K562 (cell line): Measurements from ENCODE around the gene OCIAD1. TPM values are rescaled to one million over a fixed set of nuclear protein-coding genes. Genes with fewer than 3 reads are reported as not detected.

Experiments
- ATAC-seq: fragments of 200-7000 bp; cut with Tn5 transposase; 3 replicates; pipeline ENCODE4 v1.9.1; 2020; ENCODE audit warnings: moderate library complexity
- BruUV-seq: library from RNA; stranded (reverse); fragments of 400-500 nt; replicated peaks from 2 replicates; lab custom pipeline; 2021; lab: Mats Ljungman, UMichigan
- CTCF ChIA-PET: fragments of 300-600 bp; formaldehyde crosslinking; extraction: SDS; loops from one replicate; lab custom pipeline; 2021; ENCODE audit warnings: low intra/inter-chr PET ratio; lab: Yijun Ruan, JAX
- POLR2A ChIA-PET: fragments of 300-600, 350-650 bp; sonication (Branson Sonifier 250); formaldehyde crosslinking; extraction: SDS; loops from one replicate; lab custom pipeline; 2021; ENCODE audit warnings: antibody characterized with exemption, inconsistent platforms; lab: Yijun Ruan, JAX
- DNase-seq, 4 experiments: peaks; one replicate each; pipeline versions ENCODE4 v3.0.0 to v3.0.0-alpha.2; 2011 to 2018; ENCODE audit warnings: low spot score in 3 of 4, mixed read lengths in 3 of 4; ENCODE audit errors: extremely low read depth in 1 of 4
- FAIRE-seq: peaks from 2 replicates; lab custom pipeline; 2011; peaks lifted over from hg19 to GRCh38; lab: Jason Lieb, UNC
- H2AFZ ChIP-seq: 2 replicates; pipeline ENCODE4 v1.6.0; 2011; ENCODE audit warnings: low read depth, low read length, control low read depth, inconsistent platforms
- H3K27ac ChIP-seq: fragments of 200-600 bp; 3 replicates; pipeline ENCODE4 v1.8.0; 2011; ENCODE audit warnings: low read depth, mild to moderate bottlenecking, control low read depth, inconsistent platforms, low read length, moderate library complexity, mixed read lengths; ENCODE audit errors: extremely low read depth
- H3K27me3 ChIP-seq, 2 experiments: fragments of 300-600 bp in 1 of 2; 2 replicates in 1 of 2; 3 replicates in 1 of 2; pipeline versions ENCODE4 v1.6.0 to v1.8.0; 2011; ENCODE audit warnings: inconsistent platforms in 2 of 2, low read length in 2 of 2, mild to moderate bottlenecking in 1 of 2, mixed read lengths in 1 of 2, moderate library complexity in 1 of 2; ENCODE audit not compliant: control insufficient read depth in 2 of 2, insufficient read depth in 2 of 2
- H3K36me3 ChIP-seq: fragments of 300-600 bp; 3 replicates; pipeline ENCODE4 v1.8.0; 2011; ENCODE audit warnings: mild to moderate bottlenecking, low read length, inconsistent platforms; ENCODE audit not compliant: control insufficient read depth, insufficient read depth
- H3K4me1 ChIP-seq, 2 experiments: fragments of 200-600 bp in 1 of 2; replicated peaks in 1 of 2; 2 replicates in 1 of 2; 3 replicates in 1 of 2; pipeline versions ENCODE4 v1.5.1 to v1.8.0; 2011; ENCODE audit warnings: inconsistent platforms in 2 of 2, low read length in 2 of 2, mild to moderate bottlenecking in 1 of 2, mixed read lengths in 1 of 2, moderate library complexity in 1 of 2; ENCODE audit not compliant: control insufficient read depth in 2 of 2, insufficient read depth in 2 of 2
- H3K4me2 ChIP-seq: 2 replicates; pipeline ENCODE4 v1.6.1; 2011; ENCODE audit warnings: low read length, control low read depth, inconsistent platforms, mixed read lengths; ENCODE audit not compliant: insufficient read depth
- H3K4me3 ChIP-seq: fragments of 200-600 bp; sonication (generic), shearing (Covaris generic); 2 replicates; pipeline ENCODE4 v1.5.1; 2016; ENCODE audit warnings: control low read depth, inconsistent platforms
- H3K79me2 ChIP-seq: fragments of 200-600 bp; 3 replicates; pipeline ENCODE4 v1.8.0; 2011; ENCODE audit warnings: low read length, inconsistent platforms; ENCODE audit not compliant: control insufficient read depth, insufficient read depth
- H3K9ac ChIP-seq, 2 experiments: 2 replicates each; pipeline versions ENCODE4 v1.6.0 to v1.6.1; 2011; ENCODE audit warnings: low read depth in 2 of 2, low read length in 2 of 2, control low read depth in 1 of 2, inconsistent platforms in 1 of 2, mild to moderate bottlenecking in 1 of 2, mixed read lengths in 1 of 2; ENCODE audit not compliant: insufficient read depth in 1 of 2
- H3K9me1 ChIP-seq: one replicate; pipeline ENCODE4 v1.6.0; 2011; ENCODE audit warnings: inconsistent platforms, mild to moderate bottlenecking, low read length, moderate library complexity; ENCODE audit not compliant: control insufficient read depth, insufficient read depth
- H3K9me3 ChIP-seq: replicated peaks from 2 replicates; pipeline ENCODE4 v1.5.1; 2011; ENCODE audit warnings: low read depth, low read length, inconsistent platforms; ENCODE audit not compliant: control insufficient read depth, insufficient read depth
- H4K20me1 ChIP-seq: replicated peaks from 2 replicates; pipeline ENCODE4 v1.6.1; 2011; ENCODE audit warnings: low read length, inconsistent platforms, mixed read lengths; ENCODE audit not compliant: control insufficient read depth, insufficient read depth
- ARID2 ChIP-seq: fragments of 450-650 bp; IDR thresholded peaks from 2 replicates; pipeline ENCODE4 v1.6.1; 2017; ENCODE audit warnings: antibody characterized with exemption, mild to moderate bottlenecking
- CBFB ChIP-seq: sonication (generic); formaldehyde crosslinking; IDR thresholded peaks from 2 replicates; pipeline ENCODE4 v1.4.0; 2020; ENCODE audit warnings: mild to moderate bottlenecking, missing genetic modification reagents
- CHD4 ChIP-seq: fragments of 200-600 bp; sonication (generic); IDR thresholded peaks from 3 replicates; pipeline ENCODE4 v1.6.1; 2012; ENCODE audit warnings: low read depth, mild to moderate bottlenecking, mixed read lengths, low read length, inconsistent platforms; ENCODE audit not compliant: insufficient read depth, insufficient replicate concordance, poor library complexity, severe bottlenecking
- KLF16 ChIP-seq: IDR thresholded peaks from 2 replicates; pipeline ENCODE4 v1.6.1; 2016; ENCODE audit warnings: antibody characterized with exemption
- MEIS2 ChIP-seq: fragments of 450-650 bp; IDR thresholded peaks from 2 replicates; pipeline ENCODE4 v1.6.1; 2014; ENCODE audit warnings: mild to moderate bottlenecking; ENCODE audit not compliant: partially characterized antibody
- TRIM24 ChIP-seq, 2 experiments: fragments of 450-650 bp; IDR thresholded peaks; 2 replicates each; pipeline ENCODE4 v1.6.1; 2016
- ZNF232 ChIP-seq: sonication (generic); formaldehyde crosslinking; IDR thresholded peaks from 2 replicates; pipeline ENCODE4 v1.8.0; 2022; ENCODE audit warnings: mild to moderate bottlenecking, missing genetic modification reagents
- WGBS: fragments of 100-300 bp; shearing (Covaris generic); methylation state at CpG from one replicate; pipeline ENCODE4 v1.1.6; 2016; ENCODE audit warnings: low coverage, mixed read lengths; ENCODE audit not compliant: insufficient coverage; ENCODE audit errors: missing lambda C conversion rate; 5-methylcytosine and 5-hydroxymethylcytosine counted together
- in situ Hi-C: fragments of 300-500 bp; cut with MboI; formaldehyde crosslinking; loops from 4 replicates; pipeline ENCODE4 v1.15.0; 2018; ENCODE audit warnings: inconsistent platforms, mixed read lengths
- intact Hi-C: fragments of 100-400 bp; cut with micrococcal nuclease; formaldehyde crosslinking; loops from 2 replicates; pipeline ENCODE4 v1.14.2; 2022
- polyA plus RNA-seq, 8 experiments: library from polyadenylated mRNA; depleted of rRNA in 4 of 8; stranded (reverse) in 5 of 8; unstranded in 3 of 8; fragments of >200 nt; fragmentation: Nextera tagmentation in 2 of 8; fragmentation: Illumina TruSeq in 1 of 8; extraction: Ambion mirVana in 2 of 8; extraction: Trizol in 1 of 8; gene quantifications; 2 replicates each; pipeline versions ENCODE4 v1.2.1 to v1.2.3, GENCODE V29; 2011 to 2014; ENCODE audit warnings: inconsistent platforms in 1 of 8, missing spikeins in 1 of 8
- total RNA-seq, 7 experiments: library from RNA; depleted of rRNA in 6 of 7; stranded (reverse); fragments of >200 nt in 6 of 7; fragmentation: Illumina TruSeq in 2 of 7; extraction: Trizol in 2 of 7; gene quantifications; 2 replicates each; pipeline versions ENCODE4 v1.2.1 to v1.2.3, GENCODE V29; 2011 to 2021; ENCODE audit warnings: low replicate concordance in 1 of 7
- TF ChIP-seq, protein P1 (sequence below): fragments of 450-650 bp; formaldehyde crosslinking; IDR thresholded peaks from 2 replicates; pipeline ENCODE4 v1.4.0; 2022; ENCODE audit warnings: missing genetic modification characterization
- TF ChIP-seq, protein P2 (sequence below): fragments of 450-650 bp; IDR thresholded peaks from 2 replicates; pipeline ENCODE4 v1.6.1; 2018; ENCODE audit not compliant: partially characterized antibody

Gene OCIAD1
- total and polyA plus RNA-seq, 9 of the 15 experiments (the other 6 are each of a cell fraction or from before 2014, with no cell fraction given), result 99.0 to 358 (median 196) TPM

DNA sequence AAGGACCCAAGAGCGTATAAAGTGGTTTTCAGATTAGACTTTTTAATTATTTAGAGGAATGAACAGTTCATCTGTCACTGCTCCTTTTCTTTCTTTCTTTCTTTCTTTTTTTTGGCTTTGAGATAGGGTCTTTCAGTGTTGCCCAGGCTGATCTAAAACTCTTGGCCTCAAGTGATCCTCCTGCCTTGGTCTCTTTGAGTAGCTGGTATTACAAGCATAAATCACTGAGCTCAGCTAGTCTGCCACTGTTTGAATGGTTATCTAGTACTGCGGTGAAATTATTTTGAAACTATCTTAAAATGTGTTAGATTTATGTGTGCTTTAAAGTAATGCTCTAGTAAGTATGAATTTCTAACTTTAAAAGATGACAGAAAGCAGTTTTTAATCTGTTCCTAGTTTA lies 44.3 kb upstream of the OCIAD1 start:
- H3K9me3 ChIP-seq, result no peaks in the 10 kb centered on the region
- in situ Hi-C loops, result no loop called here
- H3K79me2 ChIP-seq, result no peaks in the 10 kb centered on the region
- ChIA-PET CTCF (no interaction called here), POLR2A (no interaction called here)
- H3K27ac ChIP-seq, result no peak overlapping the region
- H3K9me1 ChIP-seq, result no peaks in the 10 kb centered on the region
- no peak for FAIRE-seq
- ATAC-seq, result no peak
- BruUV-seq, result no TSS peak
- H4K20me1 ChIP-seq, result no peaks in the 10 kb centered on the region
- no peaks in the 10 kb centered on the region for H3K36me3 ChIP-seq
- DNase-seq, result no peak
- H3K4me2 ChIP-seq, result no peak overlapping the region
- intact Hi-C loops, result no loop called here
- H3K27me3 ChIP-seq, result no peaks in the 10 kb centered on the region
- no peak overlapping the region for H3K9ac ChIP-seq
- no peak overlapping the region for H2AFZ ChIP-seq
- no peak overlapping the region for H3K4me3 ChIP-seq
- TF ChIP-seq CHD4 (no peak), ZNF232 (CRISPR knock-in tag) (no peak), TRIM24 (IDR thresholded peaks at IDR 0.05) (no peak), KLF16 (no peak), CBFB (no peak), MEIS2 (peak; percentile 9), ARID2 (no peak)
- TF ChIP-seq, protein P1, sequence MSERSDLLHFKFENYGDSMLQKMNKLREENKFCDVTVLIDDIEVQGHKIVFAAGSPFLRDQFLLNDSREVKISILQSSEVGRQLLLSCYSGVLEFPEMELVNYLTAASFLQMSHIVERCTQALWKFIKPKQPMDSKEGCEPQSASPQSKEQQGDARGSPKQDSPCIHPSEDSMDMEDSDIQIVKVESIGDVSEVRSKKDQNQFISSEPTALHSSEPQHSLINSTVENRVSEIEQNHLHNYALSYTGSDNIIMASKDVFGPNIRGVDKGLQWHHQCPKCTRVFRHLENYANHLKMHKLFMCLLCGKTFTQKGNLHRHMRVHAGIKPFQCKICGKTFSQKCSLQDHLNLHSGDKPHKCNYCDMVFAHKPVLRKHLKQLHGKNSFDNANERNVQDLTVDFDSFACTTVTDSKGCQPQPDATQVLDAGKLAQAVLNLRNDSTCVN (CRISPR knock-in tag), result no peak
- TF ChIP-seq, protein P2, sequence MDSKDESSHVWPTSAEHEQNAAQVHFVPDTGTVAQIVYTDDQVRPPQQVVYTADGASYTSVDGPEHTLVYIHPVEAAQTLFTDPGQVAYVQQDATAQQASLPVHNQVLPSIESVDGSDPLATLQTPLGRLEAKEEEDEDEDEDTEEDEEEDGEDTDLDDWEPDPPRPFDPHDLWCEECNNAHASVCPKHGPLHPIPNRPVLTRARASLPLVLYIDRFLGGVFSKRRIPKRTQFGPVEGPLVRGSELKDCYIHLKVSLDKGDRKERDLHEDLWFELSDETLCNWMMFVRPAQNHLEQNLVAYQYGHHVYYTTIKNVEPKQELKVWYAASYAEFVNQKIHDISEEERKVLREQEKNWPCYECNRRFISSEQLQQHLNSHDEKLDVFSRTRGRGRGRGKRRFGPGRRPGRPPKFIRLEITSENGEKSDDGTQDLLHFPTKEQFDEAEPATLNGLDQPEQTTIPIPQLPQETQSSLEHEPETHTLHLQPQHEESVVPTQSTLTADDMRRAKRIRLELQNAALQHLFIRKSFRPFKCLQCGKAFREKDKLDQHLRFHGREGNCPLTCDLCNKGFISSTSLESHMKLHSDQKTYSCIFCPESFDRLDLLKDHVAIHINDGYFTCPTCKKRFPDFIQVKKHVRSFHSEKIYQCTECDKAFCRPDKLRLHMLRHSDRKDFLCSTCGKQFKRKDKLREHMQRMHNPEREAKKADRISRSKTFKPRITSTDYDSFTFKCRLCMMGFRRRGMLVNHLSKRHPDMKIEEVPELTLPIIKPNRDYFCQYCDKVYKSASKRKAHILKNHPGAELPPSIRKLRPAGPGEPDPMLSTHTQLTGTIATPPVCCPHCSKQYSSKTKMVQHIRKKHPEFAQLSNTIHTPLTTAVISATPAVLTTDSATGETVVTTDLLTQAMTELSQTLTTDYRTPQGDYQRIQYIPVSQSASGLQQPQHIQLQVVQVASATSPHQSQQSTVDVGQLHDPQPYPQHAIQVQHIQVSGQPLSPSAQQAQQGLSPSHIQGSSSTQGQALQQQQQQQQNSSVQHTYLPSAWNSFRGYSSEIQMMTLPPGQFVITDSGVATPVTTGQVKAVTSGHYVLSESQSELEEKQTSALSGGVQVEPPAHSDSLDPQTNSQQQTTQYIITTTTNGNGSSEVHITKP, result no peak
- WGBS, result 67% methylated on average over 2 of the region's 2 CpGs
- no peaks in the 10 kb centered on the region for H3K4me1 ChIP-seq
